ENCODE measurements around the gene GNAZ.

DNA sequence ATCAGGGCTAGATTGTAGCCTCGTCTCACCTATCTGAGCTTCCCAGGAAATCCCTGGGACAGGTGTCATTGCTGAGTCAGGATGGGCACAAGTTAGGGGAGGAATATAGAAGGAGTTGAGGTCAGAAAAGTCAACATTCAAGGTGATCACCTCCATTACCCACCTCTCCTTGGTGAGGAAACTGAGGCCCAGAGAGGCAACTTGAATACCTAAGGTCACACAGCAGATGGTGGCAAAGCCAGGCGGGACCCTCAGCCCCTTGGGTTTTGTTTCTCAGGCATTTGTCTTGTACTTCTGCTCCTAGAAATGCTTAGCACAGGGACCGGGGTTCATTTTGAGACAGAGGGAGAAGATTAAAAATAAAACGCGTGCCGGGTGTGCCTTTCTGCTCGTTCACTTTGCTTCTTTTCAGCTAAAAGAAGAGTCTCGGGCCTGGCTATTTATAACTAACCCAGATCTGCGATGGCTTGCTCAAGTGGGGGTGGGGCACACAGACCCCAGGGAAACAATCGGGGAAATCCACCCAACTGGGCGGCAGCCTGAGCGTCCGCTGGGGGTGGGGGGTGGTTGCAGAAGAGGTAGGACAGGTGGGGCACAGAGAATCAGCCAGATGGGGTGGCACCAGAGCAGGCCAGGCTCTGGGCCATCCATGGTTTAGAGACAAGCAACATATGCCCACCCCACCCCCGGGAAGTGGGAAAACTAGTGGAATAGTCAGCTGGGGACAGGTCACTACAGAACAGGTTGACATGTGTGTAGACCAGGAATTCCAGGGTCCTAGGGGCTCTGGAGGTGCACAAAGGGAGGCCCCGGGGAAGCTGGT, 3.9 kb upstream of the GNAZ start:
- TF ChIP-seq CTCF (conservative IDR thresholded peaks at IDR 0.05): no peak
- no peak for TF ChIP-seq EZH2 (IDR thresholded peaks at IDR 0.05; ENCODE audit: low read depth)
